ENCODE results near the gene SLC51A. TPM values are rescaled to one million over a fixed set of nuclear protein-coding genes. Genes with fewer than 3 reads are reported as not detected.
"Not testable (repeated sequence)": the region's sequence is repeated elsewhere in the genome, so short reads cannot be mapped to it uniquely, and the experiment has no call there.

Gene SLC51A
- polyA plus RNA-seq, 3 donors = 0.33 to 0.79 TPM; not detected in 1

DNA sequence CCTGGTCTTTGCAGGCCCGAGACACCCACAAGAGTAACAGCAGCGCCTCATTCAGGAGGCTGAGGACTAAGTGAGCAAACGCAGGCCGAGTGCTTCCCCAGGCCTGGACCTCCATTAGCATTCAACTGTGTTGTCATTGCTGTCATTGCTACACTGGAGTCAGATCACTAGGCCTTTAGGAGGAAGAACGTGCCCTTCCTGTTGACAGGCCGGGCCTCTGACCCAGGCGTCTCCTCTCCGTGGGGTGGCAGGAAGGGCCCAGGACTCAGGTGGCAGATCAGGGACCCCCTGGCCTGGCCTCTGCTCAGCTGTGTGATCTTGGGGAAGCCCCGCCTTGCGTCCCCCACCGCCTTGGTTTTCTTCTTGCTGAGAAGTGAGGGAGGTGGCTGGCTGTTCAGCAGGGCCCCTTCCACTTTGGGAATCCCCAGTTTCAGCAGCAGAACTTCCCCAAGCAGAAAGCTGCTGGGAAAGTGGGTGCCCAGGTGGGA is 24.3 kb upstream of the SLC51A start:
- WGBS, 3 donors = 45 to 85% (median 68%) methylated on average over 11 of the region's 11 CpGs

DNA sequence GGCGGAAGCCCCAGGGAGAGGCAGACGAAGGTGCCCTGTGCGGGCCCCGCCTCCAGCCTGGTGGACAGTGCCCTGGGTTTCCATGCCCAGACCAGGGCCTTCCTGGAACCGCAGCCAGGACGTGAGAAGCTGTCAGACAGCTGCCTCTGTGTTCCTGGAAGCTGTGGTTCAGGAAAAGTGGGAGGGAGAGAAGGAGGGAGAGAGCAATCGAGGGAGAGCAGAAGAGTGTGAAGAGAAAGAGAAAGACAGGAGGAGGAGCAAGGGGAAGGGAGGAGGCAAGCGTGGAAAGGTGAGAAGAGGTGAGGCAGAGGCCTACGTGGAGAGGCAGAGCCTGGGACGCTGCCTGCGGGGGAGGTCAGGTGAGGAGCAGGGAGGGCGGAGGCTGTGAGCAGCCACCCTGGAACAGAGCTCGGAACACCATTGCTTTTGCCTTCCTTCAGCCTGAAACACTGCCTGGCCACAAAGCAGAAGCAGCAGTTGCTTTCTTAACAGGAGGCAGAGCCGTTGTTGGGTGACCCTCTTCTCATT is 23.7 kb upstream of the SLC51A start:
- peak overlapping the region; percentile 32 for H3K27ac ChIP-seq (ENCODE audit: low read depth, low read length)
- 36 to 67% (median 45%) methylated on average over 14 of the region's 14 CpGs for WGBS, 3 donors

More for the DNA sequence above, 24.3 kb upstream of the SLC51A start:
- H3K27ac ChIP-seq (ENCODE audit: low read depth, low read length) = no peak overlapping the region

DNA sequence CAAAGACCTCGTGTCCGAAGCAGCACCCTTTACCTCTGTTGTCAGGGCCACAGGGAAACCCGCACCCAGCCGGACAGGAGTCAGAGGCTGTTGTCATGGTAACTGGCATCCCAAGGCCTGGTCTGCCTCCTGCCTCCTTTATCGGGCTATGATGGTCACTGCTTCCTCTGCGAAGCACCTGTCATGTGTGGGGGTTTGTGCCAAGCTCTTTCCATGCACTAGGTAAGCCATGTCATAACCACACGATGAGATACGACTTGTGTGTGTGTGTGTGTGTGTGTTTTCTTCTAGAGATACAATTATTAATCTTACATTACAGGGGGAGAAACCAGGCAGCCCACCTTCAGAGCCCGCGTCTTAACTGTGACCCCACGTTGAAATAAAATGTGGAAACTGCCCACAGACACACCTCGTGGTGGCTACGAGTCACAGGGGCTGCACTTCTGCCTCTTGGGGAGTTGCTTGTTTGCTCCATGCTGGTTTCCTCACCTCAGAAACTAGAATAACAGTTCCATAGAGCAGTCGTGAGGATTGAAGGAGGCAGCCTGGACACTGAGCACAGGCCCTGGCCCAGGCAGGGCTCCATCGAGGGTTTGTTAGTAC is 23.1 kb upstream of the SLC51A start:
- no peak overlapping the region for H3K27ac ChIP-seq (ENCODE audit: low read depth, low read length)
- 58 to 70% (median 65%) methylated on average over 15 of the region's 15 CpGs for WGBS, 3 donors

DNA sequence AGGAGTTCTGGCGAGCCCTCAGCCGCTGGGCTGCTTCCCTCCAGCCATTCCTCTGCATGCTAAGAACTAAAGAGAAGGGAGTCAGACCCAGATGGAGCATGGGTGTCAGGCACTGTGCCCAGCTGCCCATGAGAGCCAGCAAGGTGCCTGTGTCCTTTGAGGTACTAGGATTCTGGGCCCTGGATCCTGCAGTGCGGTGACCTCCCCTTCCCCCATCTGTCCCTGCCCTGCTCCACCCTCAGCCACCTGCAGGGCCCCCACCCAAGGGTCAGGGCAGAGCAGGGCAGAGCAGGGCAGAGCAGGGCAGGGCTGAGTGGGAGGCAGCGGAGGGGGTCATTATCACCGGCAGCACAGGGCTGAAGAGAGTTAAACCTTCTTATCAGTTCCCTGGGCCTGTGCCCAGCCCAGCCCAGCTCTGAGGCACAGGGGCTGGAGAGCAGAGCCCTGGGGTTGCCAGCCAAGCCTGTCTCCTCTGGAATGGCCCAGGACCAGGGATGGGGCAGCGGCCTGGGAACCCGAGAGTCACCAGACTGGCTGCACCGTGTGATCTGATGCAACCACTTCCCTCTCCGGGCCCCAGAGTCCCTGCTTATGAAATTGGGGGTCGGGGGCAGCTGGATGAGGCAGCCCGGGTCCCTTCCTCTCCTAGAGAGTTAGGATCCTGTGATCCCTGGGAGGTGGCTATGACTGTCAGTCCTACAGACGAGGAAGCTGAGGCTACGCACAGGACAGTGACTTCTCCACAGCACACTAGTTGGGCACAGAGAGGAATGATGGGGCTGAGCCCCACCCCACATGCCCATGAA is 22.4 kb upstream of the SLC51A start:
- no peak overlapping the region for H3K27ac ChIP-seq (ENCODE audit: low read depth, low read length)
- WGBS, 3 donors = 33 to 50% (median 50%) methylated on average over 13 of the region's 13 CpGs

DNA sequence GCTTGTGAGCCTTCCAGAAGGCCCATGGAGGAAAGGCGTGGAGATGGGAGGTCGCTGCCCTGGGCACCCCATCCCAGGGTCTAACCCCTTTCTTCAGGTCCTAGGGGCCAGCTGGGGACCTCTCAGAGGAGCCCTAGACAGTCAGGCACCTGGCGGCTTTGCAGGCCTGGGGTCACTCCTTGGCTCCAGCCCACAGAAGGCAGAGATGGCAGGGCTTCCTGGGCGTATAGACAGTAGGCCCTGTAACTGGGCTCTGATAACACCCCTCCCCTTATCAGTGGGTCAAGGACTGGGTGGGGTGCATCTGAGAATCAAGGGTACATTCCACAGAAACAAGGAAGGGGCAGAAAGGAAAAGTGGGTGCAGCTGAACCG is 21.8 kb upstream of the SLC51A start:
- H3K27ac ChIP-seq (ENCODE audit: low read depth, low read length) = no peak overlapping the region
- WGBS, 3 donors = 78 to 86% (median 85%) methylated on average over 5 of the region's 5 CpGs

DNA sequence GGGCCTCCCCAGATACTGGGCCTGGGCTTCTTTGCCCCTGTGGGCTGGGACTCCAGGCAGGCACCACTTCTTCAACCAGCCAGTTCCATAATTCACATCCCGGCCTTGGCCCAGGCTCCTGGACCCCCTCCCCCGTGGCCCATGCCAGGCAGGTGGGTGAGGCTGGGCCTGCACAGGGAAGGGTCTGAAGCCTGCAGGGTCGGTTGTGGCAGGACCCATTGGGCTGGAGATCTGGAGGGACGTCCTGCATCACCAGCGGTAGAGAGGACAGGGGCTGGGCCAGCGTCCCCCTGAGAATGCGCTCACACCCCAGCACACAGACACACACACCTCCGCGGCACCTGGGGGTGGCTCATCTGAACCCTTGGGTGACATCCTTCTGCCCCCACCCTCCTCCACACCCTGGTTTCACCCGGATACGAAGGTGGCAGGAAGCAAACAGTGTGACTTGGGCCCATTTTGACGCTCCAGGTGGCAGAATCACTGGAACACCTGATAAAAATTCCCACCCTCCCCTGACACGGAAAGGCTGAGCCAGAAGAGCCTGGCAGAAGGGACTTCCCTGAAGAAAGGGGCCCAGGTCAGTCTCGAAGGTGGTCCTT is 20.6 kb upstream of the SLC51A start:
- no peak overlapping the region for H3K27ac ChIP-seq (ENCODE audit: low read depth, low read length)
- 81 to 90% (median 89%) methylated on average over 12 to 14 of the region's 14 CpGs for WGBS, 3 donors

DNA sequence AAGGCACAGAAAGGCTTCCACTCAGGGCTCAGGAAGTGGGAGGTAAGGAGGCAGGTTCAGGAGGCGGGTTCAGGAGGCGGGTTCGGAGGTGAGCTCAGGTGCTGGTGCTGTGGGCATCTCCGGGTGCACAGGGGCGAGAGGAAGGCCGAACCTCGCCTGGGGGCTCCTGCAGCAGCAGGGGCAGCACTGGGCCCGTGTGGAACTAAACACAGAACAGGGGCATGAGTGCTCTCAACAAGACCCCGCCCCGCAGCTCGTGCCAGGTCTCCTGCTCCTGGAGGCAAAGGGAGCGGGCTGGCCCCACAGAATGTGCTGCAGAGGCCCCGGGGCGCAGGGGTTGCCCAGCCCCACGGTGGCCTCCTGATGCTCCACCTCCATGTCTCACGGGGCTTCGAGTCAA is 18.8 kb upstream of the SLC51A start:
- H3K27ac ChIP-seq (ENCODE audit: low read depth, low read length) = no peak overlapping the region
- 84 to 89% (median 88%) methylated on average over 17 of the region's 17 CpGs for WGBS, 3 donors

DNA sequence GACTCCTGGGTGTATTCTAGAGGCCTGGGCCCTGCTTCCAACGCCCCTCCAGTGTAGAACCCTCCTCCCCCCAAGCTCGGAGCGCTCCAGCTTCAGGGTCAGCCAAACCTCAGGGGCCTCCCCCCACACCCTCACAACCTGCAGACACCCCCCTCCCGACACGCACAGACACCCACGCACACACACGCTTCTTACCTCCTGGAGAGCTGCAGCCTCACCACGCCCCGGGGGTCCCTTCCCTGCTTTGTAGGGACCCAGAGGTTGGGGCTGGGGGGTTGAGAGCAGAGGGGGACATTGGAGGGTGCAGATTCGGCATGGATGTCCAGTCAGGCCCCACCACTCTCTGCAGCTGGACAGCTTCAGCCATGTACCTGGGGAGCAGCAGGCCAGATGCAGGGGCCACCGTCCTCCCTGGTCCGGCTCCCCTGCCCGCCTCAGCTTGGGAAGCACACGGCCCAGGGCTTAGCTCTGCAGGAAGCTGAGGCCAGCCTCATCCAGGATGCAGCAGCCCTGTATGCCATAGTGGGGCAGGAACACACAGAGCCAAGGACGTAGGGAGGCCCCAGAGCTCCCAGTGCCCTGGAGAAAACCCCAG is 18.2 kb upstream of the SLC51A start:
- 79 to 90% (median 81%) methylated on average over 15 of the region's 15 CpGs for WGBS, 3 donors
- H3K27ac ChIP-seq (ENCODE audit: low read depth, low read length) = no peak overlapping the region

DNA sequence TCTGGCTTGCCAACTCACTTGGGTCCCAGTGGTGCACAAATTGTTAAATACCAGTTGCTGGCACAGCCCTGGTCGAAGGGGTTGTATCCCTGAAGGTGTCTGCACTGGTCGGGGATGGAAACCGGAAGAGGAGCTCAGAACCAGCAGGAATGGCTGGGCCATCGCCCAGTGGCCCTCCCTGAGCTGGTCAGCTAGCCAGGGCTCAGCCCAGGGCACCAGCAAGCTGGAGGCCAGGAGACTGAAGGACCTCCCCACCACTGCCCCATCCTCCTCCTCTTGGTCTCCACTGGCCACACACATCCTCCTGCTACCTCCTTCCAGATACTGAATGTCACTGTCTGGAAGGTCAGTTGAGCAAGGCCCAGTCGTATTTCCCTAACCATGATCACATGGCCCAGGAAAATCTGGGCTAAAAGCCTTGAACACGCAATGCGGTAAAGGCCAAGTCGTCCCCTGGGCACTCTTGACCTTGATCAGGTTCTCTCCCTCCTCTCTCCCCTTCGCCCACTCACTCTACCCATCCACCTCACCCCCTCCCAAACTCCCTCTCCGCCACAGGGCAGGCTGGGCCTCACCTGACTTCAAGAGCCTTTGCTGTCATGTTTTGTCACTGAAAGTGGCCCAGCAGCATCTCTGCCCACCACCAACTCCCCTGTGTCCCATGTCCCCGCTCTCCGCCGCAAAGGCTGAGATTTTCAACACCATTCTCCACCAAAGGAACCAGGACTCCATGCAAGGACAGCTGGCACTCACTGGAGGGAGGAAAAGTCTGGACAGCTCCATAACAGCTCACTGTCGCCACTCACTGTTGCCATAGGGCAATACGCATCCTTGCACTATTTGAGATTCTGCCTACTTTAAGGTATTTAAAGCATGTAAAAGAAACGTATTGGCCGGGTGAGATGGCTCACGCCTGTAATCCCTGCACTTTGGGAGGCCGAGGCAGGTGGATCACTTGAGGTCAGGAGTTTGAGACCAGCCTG is 17.3 kb upstream of the SLC51A start:
- no peak overlapping the region for H3K27ac ChIP-seq (ENCODE audit: low read depth, low read length)
- 70 to 77% (median 74%) methylated on average over 19 of the region's 19 CpGs for WGBS, 3 donors

DNA sequence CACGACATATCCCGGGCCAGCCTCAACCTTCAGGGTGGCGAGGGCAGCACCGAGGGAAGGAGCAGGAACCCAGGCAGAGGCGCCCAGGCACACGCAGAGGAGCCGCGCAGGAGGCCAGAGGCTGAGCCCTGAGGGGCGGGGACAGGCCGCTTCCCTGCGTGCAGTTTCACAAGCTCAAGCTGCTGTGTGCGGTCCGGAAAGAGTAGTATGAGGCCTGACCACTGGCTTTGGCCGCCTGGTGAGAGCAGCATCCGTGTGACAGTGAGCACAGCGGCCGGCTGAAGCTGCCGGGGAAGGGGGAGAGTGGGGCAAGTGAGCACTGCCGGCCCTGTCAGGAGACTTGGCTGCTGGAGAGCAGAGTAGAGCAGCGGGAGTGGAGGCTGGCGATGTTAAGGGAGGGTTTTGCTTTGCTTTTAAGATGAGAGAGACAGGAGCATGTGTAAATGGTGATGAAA is 13.8 kb upstream of the SLC51A start:
- WGBS, 3 donors = 19 to 47% (median 41%) methylated on average over 21 of the region's 21 CpGs
- H3K27ac ChIP-seq (ENCODE audit: low read depth, low read length) = no peak overlapping the region

DNA sequence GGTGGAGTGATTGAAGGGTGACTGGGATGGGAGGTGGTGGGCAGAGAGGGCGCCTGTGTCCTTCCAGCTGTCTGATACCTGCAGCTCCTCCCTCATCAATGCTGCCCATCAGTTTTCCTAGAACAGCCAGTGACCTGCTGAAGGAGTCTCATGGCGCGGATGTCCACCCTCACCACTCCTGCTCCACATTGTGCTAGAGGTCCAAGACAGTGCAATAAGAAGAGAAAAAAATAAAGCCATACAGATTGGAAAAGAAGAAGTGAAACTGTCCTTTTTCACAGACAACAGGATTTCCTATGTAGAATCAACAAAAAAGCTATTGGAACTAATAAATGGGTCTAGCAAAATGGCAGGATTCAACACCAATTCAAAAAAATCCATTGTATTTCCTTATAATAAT is 12.5 kb upstream of the SLC51A start:
- H3K27ac ChIP-seq (ENCODE audit: low read depth, low read length) = no peak overlapping the region
- 79 to 87% (median 83%) methylated on average over 3 of the region's 3 CpGs for WGBS, 3 donors

DNA sequence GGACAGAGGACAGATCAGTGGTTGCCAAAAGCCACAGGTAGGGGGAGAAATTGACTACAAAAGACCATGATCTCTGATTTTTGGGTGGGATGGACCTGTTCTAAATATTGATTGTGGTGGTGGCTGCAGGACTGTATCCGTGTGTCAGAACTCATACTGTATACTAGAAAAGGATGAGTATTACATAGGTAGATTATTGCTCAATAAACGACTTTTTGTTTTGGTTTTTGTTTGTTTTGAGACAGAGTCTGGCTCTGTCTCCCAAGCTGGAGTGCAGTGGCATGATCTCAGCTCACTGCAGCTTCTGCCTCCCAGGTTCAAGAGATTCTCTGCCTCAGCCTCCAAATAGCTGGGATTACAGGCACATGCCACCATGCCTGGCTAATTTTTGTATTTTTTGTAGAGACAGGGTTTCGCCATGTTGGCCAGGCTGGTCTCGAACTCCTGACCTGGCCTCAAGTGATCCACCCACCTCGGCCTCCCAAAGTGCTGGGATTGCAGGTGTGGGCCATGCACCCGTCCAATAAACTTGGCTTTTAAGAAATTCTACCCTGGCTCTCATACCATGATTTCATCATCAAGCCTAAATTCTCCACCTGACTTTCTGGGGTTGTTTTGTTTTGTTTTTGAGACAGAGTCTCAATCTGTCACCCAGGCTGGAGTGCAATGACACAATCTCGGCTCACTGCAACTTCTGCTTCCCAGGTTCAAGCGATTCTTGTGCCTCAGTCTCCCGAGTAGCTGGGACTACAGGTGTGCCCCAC is 10.7 kb upstream of the SLC51A start:
- WGBS, 3 donors = 80 to 86% (median 81%) methylated on average over 9 of the region's 9 CpGs
- not testable (repeated sequence) for H3K27ac ChIP-seq (ENCODE audit: low read depth, low read length)

DNA sequence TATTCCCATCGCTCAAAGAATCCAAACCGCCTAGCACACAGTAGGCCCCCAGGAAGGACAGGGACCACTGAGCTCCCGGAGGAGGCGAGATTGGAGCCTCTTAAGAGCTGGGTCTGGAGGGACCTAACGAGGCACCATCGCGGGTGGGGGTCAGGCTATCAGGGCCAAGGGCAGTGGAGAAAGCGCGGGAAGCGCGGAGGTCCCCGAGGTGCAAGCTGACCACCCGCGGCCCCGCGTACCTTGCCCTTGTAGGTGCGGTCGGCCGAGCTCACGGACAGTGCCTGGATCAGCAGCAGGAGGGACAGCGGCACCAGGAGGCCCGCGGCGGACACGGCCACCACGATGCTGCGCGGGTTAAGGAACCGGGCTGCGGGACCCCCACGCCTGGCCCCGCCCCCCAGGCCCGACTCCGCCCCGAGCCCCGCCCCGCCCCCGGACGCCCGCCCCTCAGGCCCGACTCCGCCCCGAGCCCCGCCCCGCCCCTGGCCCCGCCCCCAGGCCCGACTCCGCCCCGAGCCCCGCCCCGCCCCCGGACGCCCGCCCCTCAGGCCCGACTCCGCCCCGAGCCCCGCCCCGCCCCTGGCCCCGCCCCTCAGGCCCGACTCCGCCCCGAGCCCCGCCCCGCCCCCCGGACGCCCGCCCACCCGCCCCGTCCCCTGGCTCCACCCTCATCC is 9.0 kb upstream of the SLC51A start:
- 11 to 17% (median 14%) methylated on average over 27 to 42 of the region's 70 CpGs for WGBS, 3 donors
- H3K27ac ChIP-seq (ENCODE audit: low read depth, low read length) = no peak overlapping the region

DNA sequence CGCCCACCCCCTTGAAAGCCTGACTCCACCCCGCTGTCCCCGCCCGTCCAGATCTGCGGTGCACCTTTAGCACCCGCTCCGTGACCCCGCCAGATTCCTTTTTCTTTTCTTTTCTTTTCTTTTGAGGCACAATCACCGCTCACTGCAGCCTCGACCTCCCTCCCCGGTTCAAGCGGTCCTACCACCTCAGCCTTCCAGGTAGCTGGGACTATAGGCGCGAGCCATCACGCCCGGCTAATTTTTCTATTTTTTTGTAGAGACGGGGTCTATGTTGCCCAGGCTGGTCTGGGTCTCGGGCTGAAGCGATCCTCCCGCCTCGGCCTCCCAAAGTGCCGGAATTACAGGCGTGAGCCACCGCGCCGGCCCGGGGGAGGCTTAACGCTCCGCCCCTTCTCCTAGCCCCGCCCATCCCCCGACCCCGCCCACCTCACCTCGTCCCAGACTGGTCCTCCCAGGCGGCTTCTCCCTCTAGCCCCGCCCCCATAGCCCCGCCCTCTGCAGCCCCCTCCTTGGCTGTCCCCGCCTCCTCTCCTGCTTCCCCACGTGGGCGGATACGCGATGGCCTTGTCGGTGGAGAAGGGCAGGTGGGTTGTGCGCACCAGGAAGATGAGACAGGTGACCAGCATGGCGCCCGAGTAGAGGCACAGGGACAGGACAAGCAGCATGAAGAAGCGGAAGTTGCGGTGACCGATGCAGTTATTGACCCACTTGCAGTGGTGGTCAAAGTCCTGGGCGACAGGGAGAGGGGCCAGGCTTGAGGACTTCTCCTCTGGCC is 8.3 kb upstream of the SLC51A start:
- 32 to 35% (median 35%) methylated on average over 43 to 49 of the region's 49 CpGs for WGBS, 3 donors
- H3K27ac ChIP-seq (ENCODE audit: low read depth, low read length) = no peak overlapping the region

DNA sequence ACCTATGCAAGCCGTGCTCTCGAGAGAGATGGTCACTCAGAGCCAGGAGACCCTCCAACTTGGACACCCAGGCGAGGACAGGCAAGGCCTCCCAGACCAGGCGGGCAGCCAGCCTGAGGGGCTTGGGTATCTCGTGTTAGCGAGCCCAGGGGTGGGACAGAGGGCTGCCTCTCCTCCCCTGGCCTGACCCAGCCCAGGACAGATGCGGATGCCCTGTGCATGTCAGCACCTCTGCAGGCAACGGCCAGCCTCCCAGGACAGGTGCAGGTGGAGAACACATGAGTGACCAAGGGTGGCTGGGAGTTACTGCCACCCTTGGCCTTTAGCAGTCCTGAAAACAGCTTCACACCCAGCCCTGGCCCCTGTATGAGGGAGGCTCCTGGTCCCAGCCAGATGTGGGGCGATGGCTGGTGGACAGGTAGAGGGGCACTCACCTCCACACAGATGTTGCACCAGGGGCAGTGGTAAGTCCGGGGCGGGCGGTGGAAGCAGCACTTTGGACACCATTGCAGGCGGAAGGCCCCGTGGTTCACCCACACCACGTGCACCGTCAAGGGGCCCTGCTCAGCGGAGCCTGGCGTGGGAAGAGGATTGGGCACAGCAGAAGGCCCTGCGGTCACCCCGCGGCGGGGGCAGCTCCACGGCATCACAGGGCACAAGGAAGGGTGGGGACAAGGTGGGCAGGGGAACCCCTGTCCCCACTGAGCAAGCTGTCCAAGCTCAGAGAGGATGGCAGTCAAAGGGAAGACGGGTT is 7.2 kb upstream of the SLC51A start:
- no peak overlapping the region for H3K27ac ChIP-seq (ENCODE audit: low read depth, low read length)
- 88 to 92% (median 91%) methylated on average over 23 to 24 of the region's 24 CpGs for WGBS, 3 donors

Data from adipose tissue (tissue), 3 donors.